HS-5 (cell line): ENCODE results near the gene BRD4.

Source experiments
- DNase-seq: peaks from one replicate; pipeline ENCODE4 v3.0.0-alpha.2; 2012; ENCODE audit warnings: low read depth

Gene BRD4

DNA sequence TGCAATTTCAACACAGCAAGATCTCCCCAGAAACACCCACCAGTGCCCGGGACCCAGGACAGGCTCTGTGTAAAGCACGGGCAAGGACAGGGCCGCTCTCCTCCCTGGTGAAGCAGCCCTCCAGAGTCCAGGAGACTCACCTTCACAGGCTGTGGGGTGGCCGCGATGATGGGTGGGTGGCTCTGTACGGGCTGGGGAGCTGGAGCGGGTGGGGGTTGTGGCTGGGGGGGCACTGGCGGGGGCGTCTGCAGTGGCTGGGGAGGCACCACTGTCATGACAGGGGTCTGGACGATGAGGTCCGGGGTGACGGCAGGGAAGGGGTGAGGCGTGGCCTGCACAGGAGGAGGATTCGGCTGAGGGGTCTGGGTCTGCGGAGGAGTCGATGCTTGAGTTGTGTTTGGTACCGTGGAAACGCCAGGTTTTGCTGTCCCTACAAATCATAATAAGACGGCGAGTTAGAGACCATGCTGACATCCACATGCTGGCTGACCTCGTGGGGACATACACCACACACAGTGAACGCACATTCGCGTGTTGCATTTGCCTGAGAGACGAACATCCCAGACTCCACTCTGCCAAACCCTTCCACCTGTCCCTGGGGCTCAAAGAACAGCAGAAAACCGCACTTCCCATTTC lies 67.0 kb downstream of the BRD4 start:
- no peak for DNase-seq

DNA sequence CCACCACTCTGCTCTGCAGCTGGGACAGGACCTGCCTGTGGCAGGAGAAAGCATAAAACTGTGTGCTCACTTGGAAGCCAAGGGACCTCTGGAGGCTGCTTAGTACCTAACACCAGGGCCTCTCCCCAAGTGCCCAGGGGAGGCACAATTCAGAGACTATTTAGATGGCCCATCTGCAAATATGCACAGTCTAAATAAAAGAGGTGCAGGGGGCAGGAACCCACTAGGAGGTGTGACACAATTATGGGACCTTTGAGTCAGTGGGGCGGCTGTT lies 67.5 kb downstream of the BRD4 start:
- DNase-seq: no peak

DNA sequence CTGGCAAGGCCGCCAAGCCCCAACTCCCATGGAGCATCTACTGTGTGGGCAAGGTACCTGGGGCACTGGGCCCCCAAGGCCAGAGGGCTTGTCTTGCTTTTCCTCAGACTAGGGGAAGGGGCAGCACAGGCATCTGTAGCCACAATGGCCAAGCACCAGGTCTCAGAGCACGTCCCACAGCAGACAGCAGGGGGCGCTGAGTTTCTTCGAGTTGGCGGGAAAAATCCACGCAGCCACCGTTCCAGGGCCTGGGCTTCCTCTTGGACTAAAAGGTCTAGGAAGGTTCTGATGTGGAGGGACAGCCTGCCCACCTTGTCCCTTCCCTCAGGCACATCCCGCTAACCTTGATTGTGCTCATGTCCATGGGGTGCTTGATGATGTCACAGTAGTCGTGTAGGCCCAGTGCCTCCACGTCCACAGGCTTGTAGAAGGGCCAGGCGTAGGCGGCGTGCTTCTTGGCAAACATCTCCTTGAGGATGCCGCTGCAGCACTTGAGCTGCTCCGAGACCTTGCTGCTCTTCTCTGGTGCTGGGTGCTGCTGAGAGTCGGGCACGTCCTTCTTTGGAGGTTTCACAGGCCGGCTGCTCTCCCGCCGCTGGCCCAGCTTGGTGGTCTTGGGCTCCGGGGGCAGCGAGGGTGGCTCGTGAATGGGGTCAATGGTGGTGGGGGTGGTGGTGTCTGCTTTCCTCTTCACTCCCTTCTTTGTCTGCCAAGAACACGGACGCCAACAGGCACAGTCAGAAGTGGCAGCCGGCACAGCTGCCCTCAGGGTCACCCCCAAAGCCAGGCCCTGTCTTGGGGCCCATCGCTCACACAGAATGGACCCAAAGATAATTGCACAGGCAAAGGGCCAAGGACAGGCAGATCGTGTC lies 68.0 kb downstream of the BRD4 start:
- DNase-seq: no peak

DNA sequence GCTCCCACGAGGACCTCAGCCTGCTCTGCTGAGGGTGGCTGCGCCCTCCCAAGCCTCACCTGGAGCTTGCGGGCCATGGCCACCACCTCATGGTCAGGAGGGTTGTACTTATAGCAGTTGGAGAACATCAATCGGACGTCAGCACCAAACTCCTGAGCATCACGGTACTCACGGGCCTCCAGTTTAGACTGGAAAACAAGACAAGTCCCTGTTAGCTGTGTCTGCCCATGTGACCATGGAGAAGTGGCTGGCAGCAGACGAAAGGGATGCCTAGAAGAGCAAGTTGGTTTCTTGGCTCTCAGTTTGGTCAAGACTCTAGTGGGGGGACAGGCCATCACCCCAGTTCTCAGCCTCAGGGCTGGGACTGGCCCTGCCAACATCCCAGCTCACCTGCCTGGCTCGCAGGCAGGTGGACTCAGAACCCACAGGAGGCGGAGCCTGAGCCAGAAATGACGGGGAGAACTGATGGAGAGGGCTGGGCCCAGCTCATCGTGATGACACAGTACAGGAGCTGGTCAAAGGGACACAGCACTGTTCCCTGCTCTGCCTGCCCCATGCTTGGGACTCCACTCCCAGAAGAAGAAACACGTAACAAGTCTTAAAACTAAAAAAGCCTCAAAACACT lies 68.9 kb downstream of the BRD4 start:
- no peak for DNase-seq

DNA sequence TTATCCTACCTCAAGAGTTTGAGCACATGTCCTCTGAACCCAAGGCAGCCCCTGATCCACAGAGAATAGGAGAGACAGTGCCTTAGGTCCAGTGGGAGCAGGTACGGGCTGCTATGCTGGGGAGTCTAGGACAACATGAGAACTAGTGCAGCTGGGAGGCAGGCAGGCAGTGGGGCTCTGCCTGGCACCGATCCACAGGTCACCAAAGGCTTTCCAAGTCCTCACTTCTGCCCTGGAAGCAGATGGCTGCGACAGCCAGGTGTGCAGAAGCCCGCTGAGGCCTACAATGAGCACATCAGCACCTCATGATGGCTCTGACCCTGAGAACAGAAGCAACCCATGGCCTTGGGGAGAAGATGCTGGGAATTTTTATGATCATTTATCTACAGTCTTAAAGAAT lies 70.3 kb downstream of the BRD4 start:
- DNase-seq: no peak

DNA sequence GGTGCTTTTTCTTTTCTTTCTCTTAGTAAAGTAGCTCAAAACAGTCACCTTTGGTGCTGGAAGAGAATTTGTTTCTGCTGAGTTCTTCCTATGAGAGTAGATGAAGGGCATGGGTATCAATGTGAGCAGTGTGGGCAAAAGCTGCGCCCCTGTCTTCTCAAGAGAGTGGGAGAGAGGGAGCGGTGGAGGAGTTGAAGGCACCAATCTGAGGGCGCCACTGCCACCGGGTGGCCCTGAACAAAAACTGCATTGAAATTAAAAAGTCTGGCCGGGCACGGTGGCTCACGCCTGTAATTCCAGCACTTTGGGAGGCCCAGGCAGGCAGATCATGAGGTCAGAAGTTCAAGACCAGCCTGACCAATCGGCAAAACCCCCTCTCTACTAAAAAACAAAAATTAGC lies 71.4 kb downstream of the BRD4 start:
- DNase-seq: no peak

DNA sequence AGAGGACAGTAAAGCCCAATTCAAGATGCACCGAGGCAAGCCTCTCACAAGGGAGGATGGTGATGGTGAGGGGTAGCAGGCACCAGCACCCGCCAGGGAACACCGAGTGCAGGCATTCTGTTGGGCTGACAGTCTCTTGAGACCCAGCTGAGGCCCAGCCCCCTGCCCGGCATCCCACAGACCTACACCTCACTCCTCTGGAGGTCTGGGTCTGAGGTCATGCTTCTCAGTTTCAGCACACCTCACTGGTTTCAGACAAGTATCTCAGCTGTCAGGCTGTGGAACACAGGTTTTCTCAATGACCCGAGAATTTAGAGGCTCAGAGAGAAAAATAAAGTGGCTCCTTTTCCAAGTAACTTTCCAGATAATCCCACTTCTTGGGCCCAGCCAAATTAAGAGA lies 72.4 kb downstream of the BRD4 start:
- DNase-seq: no peak

DNA sequence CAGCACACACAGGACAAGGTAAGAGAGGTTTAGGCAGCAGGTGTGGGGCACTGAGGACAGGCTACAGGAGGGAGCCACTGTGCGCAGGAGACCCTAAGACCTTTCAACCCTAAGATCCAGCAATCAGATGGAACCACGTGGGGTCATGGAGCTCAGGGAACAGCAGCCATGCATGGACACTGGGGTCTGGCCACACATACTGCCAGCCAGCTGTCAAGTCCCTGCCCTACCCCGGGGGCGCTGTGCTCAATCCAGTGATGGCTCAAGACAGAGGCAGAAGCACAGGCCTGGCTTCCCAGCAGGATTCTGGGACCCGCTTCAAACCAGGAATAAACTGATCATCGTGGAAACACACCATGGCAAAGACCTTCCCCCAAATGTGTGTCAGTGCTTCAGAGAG lies 74.6 kb downstream of the BRD4 start:
- no peak for DNase-seq

DNA sequence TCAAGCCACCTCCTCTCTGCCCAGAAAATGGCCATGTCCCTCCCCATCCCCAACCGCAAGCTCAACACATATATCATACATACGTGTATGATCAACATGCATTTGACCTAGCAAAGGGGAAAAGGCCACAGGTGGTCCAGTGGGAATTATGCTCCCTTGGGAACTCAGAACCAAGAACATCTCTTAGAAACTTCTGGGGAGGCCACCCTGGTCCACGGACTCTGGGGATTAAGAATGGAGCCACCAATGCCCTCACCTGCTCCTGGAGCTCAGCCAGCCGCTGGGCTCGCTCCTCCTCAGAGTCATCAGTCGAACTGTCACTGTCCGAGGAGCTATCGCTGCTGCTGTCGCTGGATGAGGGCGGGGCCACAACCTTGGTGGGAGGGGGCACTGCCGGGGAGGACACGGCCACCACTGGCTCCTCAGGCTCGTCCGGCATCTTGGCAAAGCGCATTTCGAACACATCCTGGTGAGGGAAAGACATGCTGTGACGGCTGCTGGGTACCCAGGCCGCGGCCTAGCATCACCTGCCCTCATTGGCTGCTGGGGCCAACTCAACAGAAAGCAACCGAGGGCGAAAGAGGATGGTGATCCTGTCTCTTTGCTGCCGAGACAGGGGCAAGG lies 75.5 kb downstream of the BRD4 start:
- no peak for DNase-seq

DNA sequence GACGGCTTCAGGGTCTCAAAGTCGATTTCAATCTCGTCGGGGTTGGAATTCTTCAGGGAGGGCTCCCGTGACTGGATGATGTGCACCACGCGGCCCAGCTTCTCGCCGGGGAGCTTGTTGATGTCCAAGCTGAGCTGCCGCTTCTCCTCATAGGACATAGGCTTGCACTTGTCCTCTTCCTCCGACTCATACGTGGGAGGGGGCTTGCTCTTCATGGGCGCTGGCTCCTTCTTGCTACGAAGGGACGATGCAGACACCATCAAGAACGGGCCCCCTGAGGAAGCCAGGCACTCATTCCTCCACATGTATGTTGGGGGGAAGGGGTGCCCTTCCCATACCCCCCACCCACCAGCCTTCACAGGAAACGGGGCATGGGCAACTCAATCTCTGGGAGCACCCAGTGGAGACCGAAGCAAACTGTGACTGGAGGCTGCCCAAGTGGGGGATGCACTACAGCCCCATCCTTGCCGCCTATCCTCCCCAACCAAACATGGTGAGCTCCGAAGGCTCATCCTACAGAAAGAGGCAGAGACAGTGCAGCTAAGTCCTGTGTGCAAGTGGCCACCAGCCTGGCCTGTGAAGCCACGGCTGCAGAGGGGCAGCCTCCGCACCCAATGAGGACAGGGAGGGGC lies 76.9 kb downstream of the BRD4 start:
- no peak for DNase-seq

DNA sequence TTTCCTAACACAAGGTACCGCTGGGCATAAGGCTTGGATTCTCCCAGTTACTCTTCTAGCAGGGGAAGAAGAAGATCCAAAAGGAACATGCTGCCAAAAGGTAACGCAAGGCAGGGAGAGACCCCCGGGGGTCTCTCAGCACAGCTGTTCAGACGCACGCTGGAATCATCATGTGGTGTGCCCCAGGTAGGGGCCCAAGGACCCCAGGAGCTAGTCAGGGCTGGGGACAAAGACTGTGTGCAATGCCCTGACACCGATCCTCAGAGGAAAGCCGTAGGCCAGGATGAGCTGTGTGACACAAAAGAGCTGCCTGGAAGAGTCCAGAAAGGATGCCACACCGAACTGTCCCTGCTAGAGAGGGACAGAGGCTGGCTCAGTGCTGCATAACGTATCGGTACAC lies 77.8 kb downstream of the BRD4 start:
- DNase-seq: no peak

DNA sequence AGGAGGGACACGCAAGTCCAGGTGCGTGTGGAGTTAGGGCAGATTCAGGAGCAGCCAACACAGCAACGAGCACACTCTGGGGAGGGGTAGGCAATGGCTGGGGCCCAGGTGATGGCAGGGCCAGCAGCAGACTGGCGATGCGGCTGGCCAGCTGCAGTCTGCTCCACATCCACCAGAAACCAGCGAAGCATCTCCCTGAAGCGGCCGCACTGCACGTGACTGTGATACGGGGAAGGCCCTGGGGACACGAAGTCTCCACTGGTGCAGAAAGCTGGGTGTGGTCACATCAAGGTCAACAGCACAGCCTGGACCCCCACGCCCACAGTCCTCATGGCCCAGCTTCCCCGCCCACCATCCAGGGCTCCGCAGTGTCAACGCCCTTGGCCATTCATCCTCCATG lies 78.8 kb downstream of the BRD4 start:
- DNase-seq: no peak

DNA sequence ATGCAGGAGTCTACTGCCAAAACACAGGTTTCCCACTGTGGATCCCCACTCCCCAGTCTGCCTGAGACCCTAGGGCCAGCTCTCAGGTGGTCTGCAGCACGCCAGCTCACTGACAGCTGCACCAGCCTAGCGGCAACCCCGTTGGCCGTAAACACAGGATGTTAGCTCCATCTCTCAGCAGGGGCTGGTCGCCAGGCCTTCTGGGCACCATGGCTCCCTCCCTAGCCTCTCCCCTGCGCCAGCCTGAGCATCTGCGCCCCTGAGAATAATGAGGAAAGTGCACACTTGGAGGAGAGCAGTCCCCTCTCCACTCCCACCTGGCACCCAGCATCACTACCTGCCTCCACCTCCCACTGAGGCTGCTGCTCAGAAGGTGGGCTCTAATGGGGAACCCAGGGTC lies 79.3 kb downstream of the BRD4 start:
- DNase-seq: no peak

DNA sequence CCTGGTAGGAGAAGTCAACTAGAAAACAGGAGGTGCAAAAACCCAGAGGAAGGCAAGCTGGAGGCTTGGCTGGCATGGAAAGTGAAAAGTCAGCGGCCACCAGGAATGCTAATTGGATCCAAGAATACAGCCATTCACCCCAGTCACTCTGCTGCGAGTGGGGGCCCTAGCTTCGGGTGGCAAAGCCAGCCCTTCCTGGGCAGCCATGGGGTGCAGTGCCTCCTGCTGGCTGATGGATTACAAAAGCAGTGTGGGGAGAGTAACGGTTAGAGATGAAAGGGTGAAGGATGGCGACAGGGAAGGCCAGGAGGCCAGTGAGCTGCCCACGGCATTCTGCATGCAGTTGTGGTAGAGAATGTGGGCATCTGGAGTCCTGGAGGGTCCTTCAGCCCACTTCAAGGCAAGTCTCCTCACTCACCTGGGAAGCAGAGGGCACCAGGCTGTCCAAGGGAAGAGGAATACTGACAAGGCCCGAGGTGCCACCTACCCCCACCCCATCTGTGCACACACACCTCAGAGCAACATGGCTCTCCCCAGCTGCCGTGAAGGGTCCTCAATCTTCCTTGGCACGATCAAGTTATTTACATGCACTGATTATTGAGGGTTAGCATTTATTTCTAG lies 79.8 kb downstream of the BRD4 start:
- no peak for DNase-seq

DNA sequence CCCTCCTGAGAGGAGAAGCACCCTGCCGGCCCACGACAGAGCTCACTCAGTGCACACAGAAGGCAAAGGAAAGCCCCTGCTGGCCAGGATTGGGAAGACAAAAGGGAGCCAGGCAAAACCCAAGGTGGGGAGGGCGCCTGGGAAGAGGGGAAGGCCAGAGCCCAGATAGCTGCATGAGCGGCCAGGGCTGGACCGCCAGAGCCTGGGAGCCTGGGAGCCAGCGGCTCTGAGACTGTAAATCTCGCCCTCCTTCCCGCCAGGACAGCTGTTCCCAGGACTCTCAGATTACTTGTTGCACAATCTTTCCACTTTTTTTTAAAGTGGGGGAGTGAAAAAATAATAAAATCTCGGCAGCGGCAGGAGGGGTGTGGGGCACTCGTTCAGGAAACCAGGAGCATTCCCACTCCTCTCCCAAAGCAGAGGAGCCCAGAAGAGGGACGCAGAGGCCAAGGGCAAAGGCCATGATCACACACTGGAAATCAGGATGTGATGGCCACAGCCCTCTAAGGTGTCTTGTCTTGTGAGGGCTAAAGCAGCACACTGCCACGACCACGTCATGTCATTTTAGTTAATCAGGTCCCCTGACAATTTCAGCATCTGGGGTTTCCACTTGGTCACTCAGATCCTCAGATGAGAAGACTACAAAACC lies 80.5 kb downstream of the BRD4 start:
- DNase-seq: no peak

DNA sequence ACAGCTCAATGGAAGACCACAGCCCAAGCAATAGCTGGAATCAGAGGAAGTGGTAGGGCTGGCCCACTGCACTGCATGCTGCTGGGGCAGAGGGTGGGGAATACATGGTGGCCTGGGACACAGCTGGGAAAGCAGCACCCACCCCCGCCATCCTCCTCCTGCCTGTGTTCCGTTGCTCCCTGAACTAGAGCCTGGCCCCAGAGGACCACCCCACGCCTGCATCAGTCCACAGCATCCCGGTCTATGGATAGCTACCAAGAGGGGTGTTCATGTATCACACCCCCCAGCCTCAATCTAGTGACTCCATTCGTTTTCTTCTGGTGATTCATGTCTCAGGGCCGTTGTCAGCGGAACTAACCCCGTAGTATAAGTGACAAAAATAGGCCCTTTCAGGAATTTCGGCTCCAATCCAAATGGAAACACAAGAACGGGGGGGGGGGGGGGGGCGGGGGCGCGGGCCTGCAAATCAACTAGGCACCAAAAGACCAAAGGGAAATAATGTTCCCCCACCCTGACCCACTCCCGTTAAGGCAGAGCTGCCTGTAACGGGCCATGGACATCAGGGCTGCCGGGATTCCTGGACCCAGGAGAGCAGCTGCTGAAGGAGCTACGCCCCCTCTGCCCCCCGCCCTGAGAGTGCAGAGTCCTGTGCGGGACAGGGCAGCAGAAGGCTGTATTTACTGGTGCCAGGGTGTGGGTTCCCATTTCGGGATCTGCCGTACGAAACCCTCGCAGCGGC lies 81.2 kb downstream of the BRD4 start:
- no peak for DNase-seq

DNA sequence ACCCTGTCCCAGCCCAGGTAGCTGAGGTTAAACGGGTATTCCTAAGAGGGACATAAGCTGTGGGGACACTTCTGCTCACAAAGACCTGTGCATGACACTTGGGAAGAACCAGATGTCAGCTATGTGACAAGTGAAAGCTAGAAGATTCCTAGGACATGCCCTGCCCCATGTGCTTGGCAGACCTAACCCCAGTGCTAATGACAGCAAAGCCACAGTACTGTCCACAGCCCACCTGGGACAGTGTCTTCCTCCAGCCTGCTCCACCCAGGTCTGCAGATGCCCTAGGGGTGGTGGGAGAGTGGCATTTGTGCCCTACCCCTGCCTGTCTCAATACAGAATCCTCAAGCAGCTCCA lies 81.7 kb downstream of the BRD4 start:
- no peak for DNase-seq

DNA sequence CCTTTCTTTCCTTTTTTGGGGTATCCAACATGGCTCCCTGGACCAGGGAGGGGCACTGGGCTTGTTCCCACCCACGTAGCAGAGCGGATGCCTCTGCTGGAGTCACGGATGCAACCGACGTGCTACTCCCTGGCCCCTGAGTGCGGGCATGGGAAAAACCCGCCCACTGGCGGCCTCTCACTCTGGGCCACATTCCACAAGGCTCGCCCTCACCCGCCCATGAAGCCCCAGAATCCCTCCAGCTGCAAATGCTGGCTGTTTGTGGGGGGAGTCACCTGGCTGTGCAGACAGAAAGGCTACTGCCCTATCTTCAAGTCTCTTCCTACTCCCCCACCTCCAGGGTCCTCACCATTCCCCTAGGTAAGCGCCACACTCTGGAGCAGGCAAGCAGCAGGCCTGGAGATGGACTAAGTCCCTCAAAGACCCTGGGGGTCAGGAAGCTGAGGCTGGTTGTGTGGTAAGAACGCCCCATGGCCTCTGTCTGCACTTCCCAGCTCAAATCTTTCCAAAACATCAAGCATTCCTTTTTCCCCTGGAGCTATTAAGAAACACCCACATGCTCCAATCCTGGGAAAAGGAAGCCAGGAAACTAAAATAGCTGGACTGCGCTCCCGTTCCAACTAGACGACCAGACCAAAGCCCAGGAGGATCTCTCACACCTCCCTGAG lies 82.2 kb downstream of the BRD4 start:
- no peak for DNase-seq

DNA sequence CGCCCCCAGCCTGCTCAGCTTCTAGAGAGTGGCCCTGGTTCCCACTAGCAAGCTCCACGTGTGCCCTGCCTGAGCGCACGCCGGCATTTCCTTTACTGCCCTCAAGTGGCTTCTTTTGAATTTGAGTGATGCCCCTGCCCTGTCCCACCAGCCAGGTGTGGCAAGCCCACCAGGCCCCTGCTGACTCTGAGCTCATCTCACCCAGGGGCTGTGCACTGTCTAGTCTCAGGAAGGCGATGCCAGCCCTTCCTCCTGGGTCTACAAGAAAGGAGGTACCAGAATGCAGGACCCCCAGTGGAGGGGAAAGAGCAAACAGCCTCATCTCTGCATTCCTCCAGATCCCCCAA lies 82.8 kb downstream of the BRD4 start:
- DNase-seq: no peak

DNA sequence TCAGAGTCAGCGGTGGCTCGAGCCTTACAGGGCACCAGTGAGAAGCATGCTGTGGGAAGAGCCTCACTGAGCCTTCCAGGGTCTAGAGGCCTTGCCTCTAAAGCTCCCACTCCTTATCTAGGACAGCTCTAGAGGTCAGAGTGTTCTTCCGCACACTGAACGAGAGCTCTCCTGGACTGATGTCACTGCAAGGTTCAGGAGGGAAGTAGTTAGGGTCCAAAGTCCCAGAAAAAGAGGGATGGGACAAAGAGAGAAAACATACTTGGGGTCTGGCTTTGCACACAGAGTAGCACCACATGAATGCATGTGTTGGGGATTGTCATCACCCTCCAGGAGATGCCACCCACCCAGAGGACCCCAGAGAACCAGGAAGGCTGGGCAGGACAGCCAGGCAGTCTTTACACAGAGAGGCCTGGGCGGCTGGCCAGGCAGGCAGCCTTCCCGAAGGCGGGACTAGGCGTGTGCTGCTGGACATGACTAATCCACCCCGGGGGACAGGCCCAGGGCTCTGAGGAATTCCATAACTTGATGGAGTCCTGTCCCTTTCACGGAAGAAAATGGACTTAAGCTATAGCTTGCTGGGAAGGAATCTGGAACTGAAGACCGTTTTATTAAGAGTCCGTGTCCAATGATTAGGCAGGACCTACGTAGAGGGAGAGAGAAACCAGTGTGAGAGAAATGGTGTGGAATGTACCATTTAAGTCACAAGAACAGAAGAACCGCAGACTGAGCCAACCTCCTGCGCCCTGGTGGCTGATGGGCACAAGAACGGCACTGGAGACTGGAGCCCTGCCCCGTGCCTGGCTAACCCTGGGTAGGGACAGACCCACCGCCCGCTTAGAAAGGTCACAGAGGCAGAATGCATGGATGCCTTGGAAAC lies 83.5 kb downstream of the BRD4 start:
- DNase-seq: peak; percentile 74
